ENCODE results near the gene GRPEL2. TPM values are rescaled to one million over a fixed set of nuclear protein-coding genes. Genes with fewer than 3 reads are reported as not detected.

Gene GRPEL2
- total RNA-seq, 2 experiments from 2014 or later = 31.0 to 31.1 TPM

DNA sequence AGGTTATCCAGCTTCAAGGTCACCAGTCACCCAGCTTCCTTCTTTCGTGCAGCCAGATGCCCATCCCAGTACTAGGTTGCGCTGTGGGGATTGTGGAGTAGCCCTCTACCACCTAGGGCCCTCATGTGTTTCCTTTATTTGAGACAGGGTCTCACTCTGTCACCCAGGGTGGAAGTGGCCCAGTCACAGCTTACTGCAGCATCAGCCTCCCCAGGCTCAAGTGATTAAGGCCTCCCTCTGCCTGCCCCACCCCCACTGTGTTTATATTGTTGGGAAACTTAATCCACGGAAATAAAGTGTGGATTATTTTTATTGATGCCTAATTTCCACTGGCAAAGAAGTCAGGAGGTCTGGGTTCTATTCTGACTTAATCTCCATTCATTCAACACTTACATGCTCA lies 29.5 kb downstream of the GRPEL2 start:
- H3K4me1 Mint-ChIP-seq (ENCODE audit: low read depth) = no peaks in the 10 kb centered on the region
- H3K27ac Mint-ChIP-seq = no peak overlapping the region
- H3K4me3 Mint-ChIP-seq = no peak overlapping the region
- POLR2A ChIA-PET = interaction anchor here (1.4 kb wide), 1 partner anchor 30 kb away, joined by 4 read pairs; the partner anchor contains the start of gene GRPEL2
- CTCF ChIA-PET = interaction anchor here (1.4 to 9.3 kb wide), 3 partner anchors 7 to 190 kb away, joined by 3 to 145 read pairs (median 5); no protein-coding TSS in a partner anchor
- H3K36me3 Mint-ChIP-seq (ENCODE audit: low read depth) = no peaks in the 10 kb centered on the region
- H3K9me3 Mint-ChIP-seq = no peaks in the 10 kb centered on the region
- TF ChIP-seq CTCF (IDR thresholded peaks at IDR 0.05) = no peak
- ATAC-seq = no peak
- intact Hi-C loops (cut with micrococcal nuclease) = no loop called here
- H3K27me3 Mint-ChIP-seq = no peaks in the 10 kb centered on the region
- no peak for DNase-seq

GRCh38 chr5:149375434-149375833 lies 30.1 kb downstream of the GRPEL2 start:
- no peak for TF ChIP-seq CTCF (IDR thresholded peaks at IDR 0.05)
- Mint-ChIP-seq H3K36me3 (ENCODE audit: low read depth) (no peaks in the 10 kb centered on the region), H3K4me3 (no peak overlapping the region), H3K4me1 (ENCODE audit: low read depth) (no peaks in the 10 kb centered on the region), H3K9me3 (no peaks in the 10 kb centered on the region), H3K27me3 (no peaks in the 10 kb centered on the region), H3K27ac (no peak overlapping the region)
- intact Hi-C loops (cut with micrococcal nuclease) = no loop called here
- ChIA-PET POLR2A (no interaction called here), CTCF (interaction anchor here (1.2 to 1.5 kb wide), 3 partner anchors 8 to 190 kb away, joined by 3 to 5 read pairs (median 3); no protein-coding TSS in a partner anchor)
- DNase-seq (no peak), ATAC-seq (no peak)

GRCh38 chr5:149376104-149376503 lies 30.8 kb downstream of the GRPEL2 start:
- no peak overlapping the region for H3K27ac Mint-ChIP-seq
- H3K36me3 Mint-ChIP-seq (ENCODE audit: low read depth) = no peaks in the 10 kb centered on the region
- no peak for ATAC-seq
- intact Hi-C loops (cut with micrococcal nuclease) = no loop called here
- no peak for TF ChIP-seq CTCF (IDR thresholded peaks at IDR 0.05)
- DNase-seq = no peak
- CTCF ChIA-PET = interaction anchor here (1.2 to 1.5 kb wide), 3 partner anchors 9 to 189 kb away, joined by 3 to 5 read pairs (median 3); no protein-coding TSS in a partner anchor
- no peaks in the 10 kb centered on the region for H3K27me3 Mint-ChIP-seq
- no peak overlapping the region for H3K4me3 Mint-ChIP-seq
- POLR2A ChIA-PET = no interaction called here
- no peaks in the 10 kb centered on the region for H3K4me1 Mint-ChIP-seq (ENCODE audit: low read depth)
- no peaks in the 10 kb centered on the region for H3K9me3 Mint-ChIP-seq

GRCh38 chr5:149376711-149377447 lies 31.6 kb downstream of the GRPEL2 start:
- CTCF ChIA-PET = interaction anchor here (0.8 to 1.1 kb wide), 3 partner anchors 9 to 188 kb away, joined by 3 read pairs; no protein-coding TSS in a partner anchor
- Mint-ChIP-seq H3K9me3 (no peaks in the 10 kb centered on the region), H3K27ac (no peak overlapping the region), H3K36me3 (ENCODE audit: low read depth) (no peaks in the 10 kb centered on the region), H3K27me3 (no peaks in the 10 kb centered on the region), H3K4me3 (no peak overlapping the region), H3K4me1 (ENCODE audit: low read depth) (peaks cover 2% of the 10 kb centered on the region)
- TF ChIP-seq CTCF (IDR thresholded peaks at IDR 0.05) = no peak
- POLR2A ChIA-PET = interaction anchor here (0.6 kb wide), 1 partner anchor 33 kb away, joined by 3 read pairs; no protein-coding TSS in a partner anchor
- DNase-seq (no peak), ATAC-seq (no peak)
- intact Hi-C loops (cut with micrococcal nuclease) = no loop called here

- H3K9me3 Mint-ChIP-seq = no peaks in the 10 kb centered on the region
- ATAC-seq = no peak
- DNase-seq = no peak
- intact Hi-C loops (cut with micrococcal nuclease) = no loop called here
- no peak overlapping the region for H3K27ac Mint-ChIP-seq
- POLR2A ChIA-PET = no interaction called here
- H3K36me3 Mint-ChIP-seq (ENCODE audit: low read depth) = no peaks in the 10 kb centered on the region
- no peaks in the 10 kb centered on the region for H3K27me3 Mint-ChIP-seq
- TF ChIP-seq CTCF (IDR thresholded peaks at IDR 0.05) = no peak
- peaks cover 4% of the 10 kb centered on the region for H3K4me1 Mint-ChIP-seq (ENCODE audit: low read depth)
- no peak overlapping the region for H3K4me3 Mint-ChIP-seq
- CTCF ChIA-PET = no interaction called here
Observed at GRCh38 chr5:149378241-149378820, 33.0 kb downstream of the GRPEL2 start.
